Amniotic epithelial cell (primary cell): ENCODE data around the gene RXRB.
A peak's percentile ranks its signal among the peaks of the same experiment; 100 is the strongest.

Experiments
- DNase-seq: peaks from one replicate; pipeline ENCODE4 v3.0.0-alpha.2; 2010; ENCODE audit warnings: low read depth

Gene RXRB

GRCh38 chr6:33175436-33176069 lies 24.9 kb downstream of the RXRB start:
- no peak for DNase-seq

GRCh38 chr6:33174784-33175183 lies 25.7 kb downstream of the RXRB start:
- no peak for DNase-seq

- DNase-seq = no peak
Measured at GRCh38 chr6:33173535-33174180, 26.8 kb downstream of the RXRB start.

- peak; percentile 20 for DNase-seq
Measured at GRCh38 chr6:33172688-33173534, 27.6 kb downstream of the RXRB start.

- DNase-seq = no peak
Measured at GRCh38 chr6:33171880-33172687, 28.4 kb downstream of the RXRB start.

- DNase-seq = no peak
Measured at GRCh38 chr6:33171016-33171879, 29.2 kb downstream of the RXRB start.

GRCh38 chr6:33170176-33171015 lies 30.1 kb downstream of the RXRB start:
- DNase-seq = no peak

- no peak for DNase-seq
Measured at GRCh38 chr6:33169291-33170175, 30.9 kb downstream of the RXRB start.

- DNase-seq = no peak
Measured at GRCh38 chr6:33168639-33169038, 31.8 kb downstream of the RXRB start.

- DNase-seq = no peak
Measured at GRCh38 chr6:33168284-33168601, 32.2 kb downstream of the RXRB start.

- DNase-seq = no peak
Measured at GRCh38 chr6:33167374-33168283, 32.8 kb downstream of the RXRB start.

- no peak for DNase-seq
Measured at GRCh38 chr6:33166811-33167210, 33.7 kb downstream of the RXRB start.

GRCh38 chr6:33166363-33166762 lies 34.1 kb downstream of the RXRB start:
- no peak for DNase-seq

- DNase-seq = no peak
Measured at GRCh38 chr6:33165581-33166258, 34.7 kb downstream of the RXRB start.

GRCh38 chr6:33164665-33165373 lies 35.6 kb downstream of the RXRB start:
- no peak for DNase-seq

- no peak for DNase-seq
Measured at GRCh38 chr6:33164176-33164575, 36.3 kb downstream of the RXRB start.

GRCh38 chr6:33163540-33163939 lies 36.9 kb downstream of the RXRB start:
- DNase-seq = no peak
